ENCODE results near the gene GLT6D1. TPM values are rescaled to one million over a fixed set of nuclear protein-coding genes. Genes with fewer than 3 reads are reported as not detected.
A peak's percentile ranks its signal among the peaks of the same experiment; 100 is the strongest.

Gene GLT6D1
- total RNA-seq, 4 donors from 2014 or later = not detected

DNA sequence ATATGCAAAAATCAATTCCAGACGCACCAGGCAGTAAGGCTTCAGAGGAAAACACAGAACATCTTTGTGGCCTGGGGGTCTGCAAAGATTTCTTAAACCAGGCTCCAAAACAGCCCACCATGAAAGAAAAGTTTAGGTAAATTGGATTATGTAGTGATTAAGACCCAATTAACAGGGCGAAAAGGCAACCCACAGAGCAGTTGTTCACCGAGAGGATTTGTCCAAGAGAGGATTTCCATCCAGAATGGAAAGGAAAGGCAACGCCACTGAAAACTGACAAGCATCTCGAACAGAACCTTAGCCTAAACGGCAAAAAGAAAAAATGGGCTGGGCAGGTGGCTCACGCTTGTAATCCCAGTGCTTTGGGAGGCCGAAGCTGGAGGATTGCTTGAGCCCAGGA lies 37.4 kb downstream of the GLT6D1 start:
- H3K27ac ChIP-seq = no peak overlapping the region
- H3K9me3 ChIP-seq = no peaks in the 10 kb centered on the region
- H3K36me3 ChIP-seq = no peaks in the 10 kb centered on the region
- DNase-seq (ENCODE audit: low spot score in 2 of 2) = no peak
- no peaks in the 10 kb centered on the region for H3K4me1 ChIP-seq
- TF ChIP-seq POLR2A (IDR thresholded peaks at IDR 0.05) = no peak
- TF ChIP-seq, protein P1, sequence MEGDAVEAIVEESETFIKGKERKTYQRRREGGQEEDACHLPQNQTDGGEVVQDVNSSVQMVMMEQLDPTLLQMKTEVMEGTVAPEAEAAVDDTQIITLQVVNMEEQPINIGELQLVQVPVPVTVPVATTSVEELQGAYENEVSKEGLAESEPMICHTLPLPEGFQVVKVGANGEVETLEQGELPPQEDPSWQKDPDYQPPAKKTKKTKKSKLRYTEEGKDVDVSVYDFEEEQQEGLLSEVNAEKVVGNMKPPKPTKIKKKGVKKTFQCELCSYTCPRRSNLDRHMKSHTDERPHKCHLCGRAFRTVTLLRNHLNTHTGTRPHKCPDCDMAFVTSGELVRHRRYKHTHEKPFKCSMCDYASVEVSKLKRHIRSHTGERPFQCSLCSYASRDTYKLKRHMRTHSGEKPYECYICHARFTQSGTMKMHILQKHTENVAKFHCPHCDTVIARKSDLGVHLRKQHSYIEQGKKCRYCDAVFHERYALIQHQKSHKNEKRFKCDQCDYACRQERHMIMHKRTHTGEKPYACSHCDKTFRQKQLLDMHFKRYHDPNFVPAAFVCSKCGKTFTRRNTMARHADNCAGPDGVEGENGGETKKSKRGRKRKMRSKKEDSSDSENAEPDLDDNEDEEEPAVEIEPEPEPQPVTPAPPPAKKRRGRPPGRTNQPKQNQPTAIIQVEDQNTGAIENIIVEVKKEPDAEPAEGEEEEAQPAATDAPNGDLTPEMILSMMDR (IDR thresholded peaks at IDR 0.05) = no peak
- TF ChIP-seq EP300 (IDR thresholded peaks at IDR 0.05) = no peak
- no peak for TF ChIP-seq POLR2AphosphoS5 (IDR thresholded peaks at IDR 0.05)
- no peak overlapping the region for H3K4me3 ChIP-seq
- WGBS = 78% methylated on average over 8 of the region's 8 CpGs
- peaks cover 14% of the 10 kb centered on the region for H3K27me3 ChIP-seq

DNA sequence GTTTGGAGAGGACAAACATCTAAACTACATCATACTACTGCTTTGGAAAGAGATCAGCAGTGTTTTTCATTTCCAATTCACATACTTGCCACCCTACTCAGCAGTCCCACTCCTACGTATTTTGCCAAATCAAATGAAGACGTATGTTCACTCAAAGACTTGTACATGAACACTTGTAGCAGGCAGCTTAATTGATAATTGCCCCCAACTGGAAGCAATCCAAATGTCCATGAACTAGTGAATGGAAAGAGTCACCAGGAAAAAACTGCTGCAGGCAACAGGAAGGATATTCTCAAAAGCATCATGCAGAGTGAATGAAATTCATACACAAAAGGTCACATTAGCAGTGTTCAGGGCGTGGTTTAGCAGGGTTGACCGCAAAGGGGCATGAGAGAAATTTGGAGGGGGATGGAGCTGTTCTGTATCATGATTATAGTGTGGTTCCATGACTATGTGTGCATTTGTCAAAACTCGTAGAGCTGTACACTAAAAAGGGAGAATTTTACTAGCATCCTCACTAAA lies 39.0 kb downstream of the GLT6D1 start:
- H3K27me3 ChIP-seq = peaks cover 19% of the 10 kb centered on the region
- H3K4me3 ChIP-seq = no peak overlapping the region
- WGBS = 55% methylated on average over 5 of the region's 5 CpGs
- no peaks in the 10 kb centered on the region for H3K9me3 ChIP-seq
- H3K27ac ChIP-seq = no peak overlapping the region
- no peaks in the 10 kb centered on the region for H3K4me1 ChIP-seq
- no peaks in the 10 kb centered on the region for H3K36me3 ChIP-seq
- TF ChIP-seq POLR2A (IDR thresholded peaks at IDR 0.05) (no peak), EP300 (IDR thresholded peaks at IDR 0.05) (no peak), POLR2AphosphoS5 (IDR thresholded peaks at IDR 0.05) (no peak)
- TF ChIP-seq, protein P1 (IDR thresholded peaks at IDR 0.05) = no peak
- no peak for DNase-seq (ENCODE audit: low spot score in 2 of 2)

DNA sequence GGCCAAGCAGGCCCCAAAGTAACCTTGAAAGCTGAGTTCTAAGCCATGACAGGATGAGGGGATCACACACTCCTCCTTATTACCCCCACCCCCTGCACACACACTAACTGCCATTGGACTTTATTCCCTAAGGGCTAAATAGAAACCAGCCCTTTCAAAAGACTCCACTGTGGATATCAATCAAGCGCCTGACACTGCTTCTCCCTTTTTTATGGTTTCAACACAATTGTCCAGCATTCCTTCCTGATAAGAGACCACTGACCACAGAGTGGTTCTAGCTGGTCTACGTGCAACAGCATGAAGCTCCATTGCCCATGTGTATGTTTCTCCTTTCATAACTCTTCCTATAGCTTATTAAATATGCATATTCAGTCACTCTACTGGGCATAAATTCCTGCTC lies 43.1 kb downstream of the GLT6D1 start:
- no peaks in the 10 kb centered on the region for H3K36me3 ChIP-seq
- H3K27me3 ChIP-seq = peaks cover 31% of the 10 kb centered on the region
- no peak overlapping the region for H3K27ac ChIP-seq
- no peak overlapping the region for H3K4me3 ChIP-seq
- no peaks in the 10 kb centered on the region for H3K9me3 ChIP-seq
- DNase-seq (ENCODE audit: low spot score in 2 of 2) = no peak
- no peaks in the 10 kb centered on the region for H3K4me1 ChIP-seq
- TF ChIP-seq POLR2AphosphoS5 (IDR thresholded peaks at IDR 0.05) (no peak), POLR2A (IDR thresholded peaks at IDR 0.05) (no peak), EP300 (IDR thresholded peaks at IDR 0.05) (no peak)
- TF ChIP-seq, protein P1 (IDR thresholded peaks at IDR 0.05) = no peak
- 58% methylated on average over 2 of the region's 2 CpGs for WGBS

DNA sequence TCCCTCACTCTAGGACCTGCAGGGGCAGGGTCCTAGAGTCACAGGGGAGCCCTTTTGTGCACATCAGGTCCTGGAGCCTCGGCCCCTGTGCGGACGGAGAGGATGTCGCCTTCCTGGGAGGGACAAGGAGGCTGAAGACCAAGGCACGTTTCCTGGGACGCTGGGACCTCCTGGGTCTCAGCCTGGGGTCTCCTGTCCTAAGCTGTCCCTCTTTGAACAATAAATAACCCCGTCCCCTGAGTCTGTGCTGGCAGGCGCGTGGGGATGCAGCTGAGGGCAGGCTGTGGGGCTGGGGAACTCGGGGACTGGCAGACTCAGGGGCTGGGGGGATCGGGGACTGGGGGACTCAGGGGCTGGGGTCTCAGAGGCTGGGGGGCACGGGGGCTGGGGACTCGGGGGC lies 46.7 kb downstream of the GLT6D1 start:
- TF ChIP-seq POLR2A (IDR thresholded peaks at IDR 0.05) = no peak
- no peak for TF ChIP-seq EP300 (IDR thresholded peaks at IDR 0.05)
- TF ChIP-seq POLR2AphosphoS5 (IDR thresholded peaks at IDR 0.05) = no peak
- TF ChIP-seq, protein P1 (IDR thresholded peaks at IDR 0.05) = no peak
- Histone ChIP-seq H3K36me3 (no peaks in the 10 kb centered on the region), H3K9me3 (no peaks in the 10 kb centered on the region), H3K27ac (no peak overlapping the region), H3K27me3 (peaks cover 35% of the 10 kb centered on the region), H3K4me1 (no peaks in the 10 kb centered on the region), H3K4me3 (no peak overlapping the region)
- DNase-seq (ENCODE audit: low spot score in 2 of 2) = peak in 1 of 2 donors; percentile 69
- WGBS = 86% methylated on average over 6 of the region's 13 CpGs

DNA sequence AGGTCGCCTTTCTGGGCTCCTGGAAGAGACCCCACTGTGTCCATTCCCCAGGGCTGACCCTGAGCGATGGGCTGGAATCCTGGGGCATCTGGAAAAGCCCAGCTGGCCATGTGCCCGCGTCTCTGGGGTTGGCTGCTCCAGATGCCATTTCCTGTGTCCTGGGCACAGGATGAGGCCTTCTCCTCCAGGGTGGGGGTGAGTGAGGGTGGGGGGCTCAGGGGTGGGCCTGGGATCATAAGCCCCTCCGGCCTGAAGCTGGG lies 47.1 kb downstream of the GLT6D1 start:
- Histone ChIP-seq H3K9me3 (no peaks in the 10 kb centered on the region), H3K27me3 (peaks cover 32% of the 10 kb centered on the region), H3K4me3 (no peak overlapping the region), H3K36me3 (no peaks in the 10 kb centered on the region), H3K27ac (no peak overlapping the region), H3K4me1 (no peaks in the 10 kb centered on the region)
- no peak for DNase-seq (ENCODE audit: low spot score in 2 of 2)
- no peak for TF ChIP-seq POLR2A (IDR thresholded peaks at IDR 0.05)
- no peak for TF ChIP-seq POLR2AphosphoS5 (IDR thresholded peaks at IDR 0.05)
- TF ChIP-seq, protein P1 (IDR thresholded peaks at IDR 0.05) = no peak
- no peak for TF ChIP-seq EP300 (IDR thresholded peaks at IDR 0.05)
- WGBS = 100% methylated on average over 1 of the region's 5 CpGs

Data from suprapubic skin (tissue), 4 donors.